HL-60 (cell line): Measurements from ENCODE around the gene OR10K2.

Source experiments
- GABPA ChIP-seq: IDR thresholded peaks from 2 replicates; pipeline ENCODE4 v1.6.1; 2012; ENCODE audit warnings: low read depth
- POLR2AphosphoS5 ChIP-seq: IDR thresholded peaks from 2 replicates; pipeline ENCODE4 v1.6.1; 2012; ENCODE audit warnings: low read depth
- REST ChIP-seq: IDR thresholded peaks from 2 replicates; pipeline ENCODE4 v1.6.1; 2012; ENCODE audit warnings: low read depth; ENCODE audit not compliant: insufficient replicate concordance
- TF ChIP-seq, protein P1 (sequence below): IDR thresholded peaks from one replicate; pipeline ENCODE4 v1.5.1; 2011; ENCODE audit warnings: low read length, control low read depth, inconsistent platforms; ENCODE audit not compliant: insufficient read depth

DNA sequence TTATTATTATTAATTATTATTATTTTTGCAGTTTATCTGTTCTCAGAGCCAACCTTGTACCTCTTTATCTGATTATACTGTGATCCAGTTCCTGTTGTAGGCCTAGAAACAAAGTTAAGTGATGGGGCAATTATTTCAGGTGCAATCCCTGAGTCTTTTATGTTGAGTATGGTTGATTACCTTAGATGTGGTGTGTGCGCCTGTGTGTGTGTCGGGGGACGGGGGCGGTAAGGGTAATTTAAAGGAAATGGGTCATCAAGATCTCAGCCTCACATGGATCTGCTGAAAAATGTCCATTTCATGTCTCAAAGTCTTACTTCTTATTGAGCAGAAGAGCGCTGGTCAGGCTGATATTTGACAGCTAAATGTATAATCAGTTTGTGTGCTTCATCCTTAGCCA is 18.9 kb downstream of the OR10K2 start:
- TF ChIP-seq, protein P1, sequence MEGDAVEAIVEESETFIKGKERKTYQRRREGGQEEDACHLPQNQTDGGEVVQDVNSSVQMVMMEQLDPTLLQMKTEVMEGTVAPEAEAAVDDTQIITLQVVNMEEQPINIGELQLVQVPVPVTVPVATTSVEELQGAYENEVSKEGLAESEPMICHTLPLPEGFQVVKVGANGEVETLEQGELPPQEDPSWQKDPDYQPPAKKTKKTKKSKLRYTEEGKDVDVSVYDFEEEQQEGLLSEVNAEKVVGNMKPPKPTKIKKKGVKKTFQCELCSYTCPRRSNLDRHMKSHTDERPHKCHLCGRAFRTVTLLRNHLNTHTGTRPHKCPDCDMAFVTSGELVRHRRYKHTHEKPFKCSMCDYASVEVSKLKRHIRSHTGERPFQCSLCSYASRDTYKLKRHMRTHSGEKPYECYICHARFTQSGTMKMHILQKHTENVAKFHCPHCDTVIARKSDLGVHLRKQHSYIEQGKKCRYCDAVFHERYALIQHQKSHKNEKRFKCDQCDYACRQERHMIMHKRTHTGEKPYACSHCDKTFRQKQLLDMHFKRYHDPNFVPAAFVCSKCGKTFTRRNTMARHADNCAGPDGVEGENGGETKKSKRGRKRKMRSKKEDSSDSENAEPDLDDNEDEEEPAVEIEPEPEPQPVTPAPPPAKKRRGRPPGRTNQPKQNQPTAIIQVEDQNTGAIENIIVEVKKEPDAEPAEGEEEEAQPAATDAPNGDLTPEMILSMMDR: no peak
- TF ChIP-seq POLR2AphosphoS5: no peak
- TF ChIP-seq REST: no peak
- no peak for TF ChIP-seq GABPA
